H9 (cell line): ENCODE data around the gene CLEC10A. TPM values are rescaled to one million over a fixed set of nuclear protein-coding genes. Genes with fewer than 3 reads are reported as not detected.

Source experiments
- DNase-seq: peaks from one replicate; pipeline ENCODE4 v3.0.0-alpha.2; 2017
- H2AFZ ChIP-seq: one replicate; pipeline ENCODE4 v1.6.1; 2013; ENCODE audit warnings: mild to moderate bottlenecking, low read length, control low read depth, moderate library complexity
- H2AK5ac ChIP-seq: 2 replicates; pipeline ENCODE4 v1.6.1; 2013; ENCODE audit warnings: low read length, control low read depth, mixed read lengths; ENCODE audit not compliant: insufficient read length
- H2BK120ac ChIP-seq: one replicate; pipeline ENCODE4 v1.6.1; 2013; ENCODE audit warnings: low read depth, mild to moderate bottlenecking, low read length, control low read depth, inconsistent platforms; ENCODE audit not compliant: poor library complexity, severe bottlenecking
- H2BK12ac ChIP-seq: 2 replicates; pipeline ENCODE4 v1.6.1; 2013; ENCODE audit warnings: low read length, control low read depth, mixed read lengths, low read depth; ENCODE audit not compliant: insufficient read length
- H2BK15ac ChIP-seq: 2 replicates; pipeline ENCODE4 v1.6.1; 2013; ENCODE audit warnings: low read depth, low read length, control low read depth
- H2BK20ac ChIP-seq: one replicate; pipeline ENCODE4 v1.6.1; 2013; ENCODE audit warnings: low read depth, mild to moderate bottlenecking, low read length, control low read depth, inconsistent platforms; ENCODE audit not compliant: poor library complexity, severe bottlenecking
- H2BK5ac ChIP-seq: 2 replicates; pipeline ENCODE4 v1.6.1; 2013; ENCODE audit warnings: low read length, control low read depth, mixed read lengths; ENCODE audit not compliant: insufficient read length
- H3K14ac ChIP-seq: 2 replicates; pipeline ENCODE4 v1.6.1; 2013; ENCODE audit warnings: low read length, control low read depth; ENCODE audit not compliant: insufficient read depth
- H3K18ac ChIP-seq: 2 replicates; pipeline ENCODE4 v1.6.1; 2013; ENCODE audit warnings: low read depth, mild to moderate bottlenecking, mixed read lengths, low read length, control low read depth; ENCODE audit not compliant: insufficient read length
- H3K23ac ChIP-seq: 2 replicates; pipeline ENCODE4 v1.6.1; 2013; ENCODE audit warnings: low read length, control low read depth, mixed read lengths, low read depth; ENCODE audit not compliant: insufficient read length
- H3K23me2 ChIP-seq: 2 replicates; pipeline ENCODE4 v1.6.1; 2013; ENCODE audit warnings: low read depth, mild to moderate bottlenecking, mixed read lengths, low read length, control low read depth; ENCODE audit not compliant: insufficient read length, poor library complexity, severe bottlenecking
- H3K27ac ChIP-seq: 2 replicates; pipeline ENCODE4 v1.5.1; 2013; ENCODE audit warnings: low read length, control low read depth, mixed read lengths, low read depth; ENCODE audit not compliant: insufficient read length
- H3K27me3 ChIP-seq: 2 replicates; pipeline ENCODE4 v1.6.1; 2013; ENCODE audit warnings: low read length, control low read depth, inconsistent platforms; ENCODE audit not compliant: insufficient read depth
- H3K4ac ChIP-seq: 2 replicates; pipeline ENCODE4 v1.6.1; 2013; ENCODE audit warnings: low read depth, mild to moderate bottlenecking, control low read depth, inconsistent platforms, low read length, moderate library complexity
- H3K4me1 ChIP-seq: 2 replicates; pipeline ENCODE4 v1.6.1; 2013; ENCODE audit warnings: low read length, control low read depth, inconsistent platforms; ENCODE audit not compliant: insufficient read depth
- H3K4me2 ChIP-seq: 2 replicates; pipeline ENCODE4 v1.6.1; 2013; ENCODE audit warnings: low read length, control low read depth, mixed read lengths; ENCODE audit not compliant: insufficient read length, insufficient read depth
- H3K56ac ChIP-seq: 2 replicates; pipeline ENCODE4 v1.6.1; 2013; ENCODE audit warnings: low read depth, mild to moderate bottlenecking, mixed read lengths, low read length, control low read depth; ENCODE audit not compliant: insufficient read length
- H3K79me1 ChIP-seq: 2 replicates; pipeline ENCODE4 v1.6.1; 2013; ENCODE audit warnings: low read depth, mild to moderate bottlenecking, moderate library complexity, low read length, control low read depth, inconsistent platforms; ENCODE audit not compliant: insufficient read depth, poor library complexity, severe bottlenecking
- H3K79me2 ChIP-seq: 2 replicates; pipeline ENCODE4 v1.6.1; 2013; ENCODE audit warnings: low read length, control low read depth, inconsistent platforms; ENCODE audit not compliant: insufficient read depth
- H3K9ac ChIP-seq: 2 replicates; pipeline ENCODE4 v1.6.1; 2013; ENCODE audit warnings: low read length, control low read depth, mixed read lengths; ENCODE audit not compliant: insufficient read length; ENCODE audit errors: extremely low read depth
- H3K9me3 ChIP-seq: one replicate; pipeline ENCODE4 v1.6.1; 2013; ENCODE audit warnings: low read depth, low read length, inconsistent platforms; ENCODE audit not compliant: control insufficient read depth
- H3T11ph ChIP-seq: one replicate; pipeline ENCODE4 v1.6.1; 2013; ENCODE audit warnings: mild to moderate bottlenecking, low read length, control low read depth, inconsistent platforms
- H4K20me1 ChIP-seq: one replicate; pipeline ENCODE4 v1.6.1; 2013; ENCODE audit not compliant: control insufficient read depth, insufficient read length, insufficient read depth
- H4K5ac ChIP-seq: 2 replicates; pipeline ENCODE4 v1.6.1; 2013; ENCODE audit warnings: low read depth, mild to moderate bottlenecking, mixed read lengths, low read length, control low read depth; ENCODE audit not compliant: insufficient read length
- H4K8ac ChIP-seq: replicated peaks from 2 replicates; pipeline ENCODE4 v1.6.1; 2013; ENCODE audit warnings: low read length, control low read depth, mixed read lengths, low read depth; ENCODE audit not compliant: insufficient read length
- H4K91ac ChIP-seq: 2 replicates; pipeline ENCODE4 v1.6.1; 2013; ENCODE audit warnings: low read depth, mild to moderate bottlenecking, moderate library complexity, mixed read lengths, low read length, control low read depth; ENCODE audit not compliant: insufficient read length
- H3K27ac Mint-ChIP-seq, 3 experiments: 2 replicates in 2 of 3; 3 replicates in 1 of 3; pipeline ENCODE4 v1.8.0; 2020 to 2021; ENCODE audit warnings: mixed read lengths in 3 of 3, mild to moderate bottlenecking in 1 of 3, moderate library complexity in 1 of 3
- H3K27me3 Mint-ChIP-seq: 2 replicates; pipeline ENCODE4 v1.8.0; 2021; ENCODE audit warnings: low read depth, mild to moderate bottlenecking, moderate library complexity, mixed read lengths
- H3K36me3 Mint-ChIP-seq, 3 experiments: 2 replicates in 2 of 3; 3 replicates in 1 of 3; pipeline ENCODE4 v1.8.0; 2020 to 2021; ENCODE audit warnings: low read depth in 3 of 3, mixed read lengths in 3 of 3; ENCODE audit not compliant: insufficient read depth in 1 of 3
- H3K4me1 Mint-ChIP-seq, 2 experiments: 2 replicates each; pipeline ENCODE4 v1.8.0; 2020; ENCODE audit warnings: mixed read lengths in 2 of 2
- H3K4me3 Mint-ChIP-seq, 2 experiments: 2 replicates in 1 of 2; 3 replicates in 1 of 2; pipeline ENCODE4 v1.8.0; 2020 to 2021; ENCODE audit warnings: mild to moderate bottlenecking in 2 of 2, mixed read lengths in 2 of 2, moderate library complexity in 1 of 2
- H3K9me3 Mint-ChIP-seq, 2 experiments: 2 replicates in 1 of 2; 3 replicates in 1 of 2; pipeline ENCODE4 v1.8.0; 2020; ENCODE audit warnings: mild to moderate bottlenecking in 2 of 2, mixed read lengths in 2 of 2, moderate library complexity in 1 of 2
- WGBS: extraction: QIAGEN DNeasy Blood & Tissue Kit; methylation state at CpG from one replicate; pipeline ENCODE4 v1.1.7; 2013; ENCODE audit warnings: missing lambda C conversion rate, low lambda C conversion rate, mixed read lengths; ENCODE audit not compliant: insufficient read length; ENCODE audit errors: extremely low coverage; 5-methylcytosine and 5-hydroxymethylcytosine counted together
- total RNA-seq: library from RNA; stranded (reverse); gene quantifications from 2 replicates; pipeline ENCODE4 v1.2.1, GENCODE V29; 2021
- TF ChIP-seq, protein P1 (sequence below): fragments of 200-600 bp; sonication (generic); conservative IDR thresholded peaks from 3 replicates; pipeline ENCODE4 v1.8.0; 2021; ENCODE audit warnings: antibody characterized with exemption, mild to moderate bottlenecking

Gene CLEC10A
- total RNA-seq, 1 experiment from 2014 or later, result not detected

DNA sequence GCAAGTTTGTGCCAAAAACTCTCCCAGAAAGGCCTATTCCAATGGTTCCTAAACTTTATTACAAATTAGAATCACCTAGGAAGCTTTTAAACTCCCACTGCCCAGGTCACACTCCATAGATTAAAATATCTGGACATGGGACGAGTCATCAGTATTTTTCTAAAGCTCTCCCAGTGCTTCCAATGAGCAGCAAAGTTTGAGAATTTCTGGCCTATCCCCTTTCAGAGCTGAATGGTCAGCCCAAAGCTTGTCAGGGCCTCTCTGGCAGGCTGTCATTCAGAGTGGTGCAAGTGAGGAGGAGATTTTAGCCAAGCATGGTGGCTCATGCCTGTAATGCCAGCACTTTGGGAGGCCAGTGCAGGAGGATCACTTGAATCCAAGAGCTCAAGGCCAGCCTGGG, 54.8 kb downstream of the CLEC10A start:
- no peak overlapping the region for H4K8ac ChIP-seq
- H4K5ac ChIP-seq, result no peak overlapping the region
- no peaks in the 10 kb centered on the region for H4K20me1 ChIP-seq
- no peak overlapping the region for H2BK120ac ChIP-seq
- H3K4me2 ChIP-seq, result no peak overlapping the region
- no peak overlapping the region for H3K27ac ChIP-seq
- H3K27me3 ChIP-seq, result peaks cover 6% of the 10 kb centered on the region; the same call in 1 of the 2 replicates
- H2BK5ac ChIP-seq, result no peak overlapping the region
- no peak overlapping the region for H3K4me3 Mint-ChIP-seq
- no peak overlapping the region for H3K9ac ChIP-seq
- no peak overlapping the region for H2AFZ ChIP-seq
- H3K4me1 ChIP-seq, result 0 out of 2 replicates have a peak, but pooled peaks cover 3% of the 10 kb centered on the region
- peaks cover 42% of the 10 kb centered on the region for H3K27me3 Mint-ChIP-seq
- H3K23ac ChIP-seq, result no peak overlapping the region
- WGBS, result no CpG with 5 or more reads among the region's 1 CpG
- H2BK15ac ChIP-seq, result no peak overlapping the region
- H2BK20ac ChIP-seq, result no peak overlapping the region
- H3K79me1 ChIP-seq, result no peaks in the 10 kb centered on the region
- no peak overlapping the region for H3K4ac ChIP-seq
- H4K91ac ChIP-seq, result no peak overlapping the region
- no peaks in the 10 kb centered on the region for H3K9me3 ChIP-seq
- H3K23me2 ChIP-seq, result peaks cover 14% of the 10 kb centered on the region
- no peak overlapping the region for H2BK12ac ChIP-seq
- H2AK5ac ChIP-seq, result no peak overlapping the region
- H3T11ph ChIP-seq, result no peak overlapping the region
- peaks cover 9 to 42% (median 26%) of the 10 kb centered on the region in 3 experiments for H3K36me3 Mint-ChIP-seq
- H3K27ac Mint-ChIP-seq, result no peak overlapping the region
- peaks cover 18 to 27% of the 10 kb centered on the region in 2 experiments for H3K4me1 Mint-ChIP-seq
- no peak for DNase-seq
- no peak overlapping the region for H3K18ac ChIP-seq
- H3K79me2 ChIP-seq, result no peaks in the 10 kb centered on the region
- no peak overlapping the region for H3K14ac ChIP-seq
- TF ChIP-seq, protein P1, sequence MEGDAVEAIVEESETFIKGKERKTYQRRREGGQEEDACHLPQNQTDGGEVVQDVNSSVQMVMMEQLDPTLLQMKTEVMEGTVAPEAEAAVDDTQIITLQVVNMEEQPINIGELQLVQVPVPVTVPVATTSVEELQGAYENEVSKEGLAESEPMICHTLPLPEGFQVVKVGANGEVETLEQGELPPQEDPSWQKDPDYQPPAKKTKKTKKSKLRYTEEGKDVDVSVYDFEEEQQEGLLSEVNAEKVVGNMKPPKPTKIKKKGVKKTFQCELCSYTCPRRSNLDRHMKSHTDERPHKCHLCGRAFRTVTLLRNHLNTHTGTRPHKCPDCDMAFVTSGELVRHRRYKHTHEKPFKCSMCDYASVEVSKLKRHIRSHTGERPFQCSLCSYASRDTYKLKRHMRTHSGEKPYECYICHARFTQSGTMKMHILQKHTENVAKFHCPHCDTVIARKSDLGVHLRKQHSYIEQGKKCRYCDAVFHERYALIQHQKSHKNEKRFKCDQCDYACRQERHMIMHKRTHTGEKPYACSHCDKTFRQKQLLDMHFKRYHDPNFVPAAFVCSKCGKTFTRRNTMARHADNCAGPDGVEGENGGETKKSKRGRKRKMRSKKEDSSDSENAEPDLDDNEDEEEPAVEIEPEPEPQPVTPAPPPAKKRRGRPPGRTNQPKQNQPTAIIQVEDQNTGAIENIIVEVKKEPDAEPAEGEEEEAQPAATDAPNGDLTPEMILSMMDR, result no peak
- peaks cover 0 to 2% of the 10 kb centered on the region in 2 experiments; a peak in 1 of 5 replicates for H3K9me3 Mint-ChIP-seq
- no peak overlapping the region for H3K56ac ChIP-seq

Other genes starting within 250 kb of the CLEC10A start
- not detected in 2 replicates for gene TEKT1, start 248.5 kb downstream of the CLEC10A start, total RNA-seq
- 0.81 and 1.9 TPM in 2 replicates for gene ALOX12, start 84.2 kb downstream of the CLEC10A start, total RNA-seq
- 161 and 167 TPM in 2 replicates for gene RNASEK, start 67.6 kb downstream of the CLEC10A start, total RNA-seq
- gene BCL6B, start 57.2 kb downstream of the CLEC10A start, total RNA-seq, result 3.3 and 4.9 TPM in 2 replicates
- gene SLC16A13, start 44.2 kb downstream of the CLEC10A start, total RNA-seq, result 6.1 and 6.8 TPM in 2 replicates
- gene SLC16A11, start 36.2 kb downstream of the CLEC10A start, total RNA-seq, result 0.13 TPM in 1 of 2 replicates, not detected in the other
- gene ASGR2, start 34.6 kb upstream of the CLEC10A start, total RNA-seq, result not detected in 2 replicates
- 5.2 and 5.9 TPM in 2 replicates for gene ASGR1, start 99.1 kb upstream of the CLEC10A start, total RNA-seq
- gene DLG4, start 139.6 kb upstream of the CLEC10A start, total RNA-seq, result 38.2 and 38.3 TPM in 2 replicates
- gene ACADVL, start 139.7 kb upstream of the CLEC10A start, total RNA-seq, result 272 and 283 TPM in 2 replicates
- gene DVL2, start 154.3 kb upstream of the CLEC10A start, total RNA-seq, result 82.9 and 84.1 TPM in 2 replicates
- gene PHF23, start 159.2 kb upstream of the CLEC10A start, total RNA-seq, result 105 and 110 TPM in 2 replicates
- 261 and 266 TPM in 2 replicates for gene GABARAP, start 162.2 kb upstream of the CLEC10A start, total RNA-seq
- 134 and 141 TPM in 2 replicates for gene CTDNEP1, start 171.5 kb upstream of the CLEC10A start, total RNA-seq
- gene ELP5, start 172.0 kb upstream of the CLEC10A start, total RNA-seq, result 46.5 and 49.6 TPM in 2 replicates
- 174 and 177 TPM in 2 replicates for gene CLDN7, start 182.2 kb upstream of the CLEC10A start, total RNA-seq
- gene SLC2A4, start 201.5 kb upstream of the CLEC10A start, total RNA-seq, result 4.4 and 4.7 TPM in 2 replicates
- gene YBX2, start 214.4 kb upstream of the CLEC10A start, total RNA-seq, result 24.0 and 26.0 TPM in 2 replicates
- gene EIF5A, start 227.4 kb upstream of the CLEC10A start, total RNA-seq, result 978 and 1,015 TPM in 2 replicates
- 62.6 and 62.7 TPM in 2 replicates for gene GPS2, start 235.1 kb upstream of the CLEC10A start, total RNA-seq
- 54.8 and 55.4 TPM in 2 replicates for gene NEURL4, start 249.1 kb upstream of the CLEC10A start, total RNA-seq